Measurements from ENCODE around the gene GLT8D2. TPM values are rescaled to one million over a fixed set of nuclear protein-coding genes. Genes with fewer than 3 reads are reported as not detected.
A peak's percentile ranks its signal among the peaks of the same experiment; 100 is the strongest.

Gene GLT8D2
- total and polyA plus RNA-seq, 2 donors (not counting 1 experiment from before 2014, with no cell fraction given) = not detected

GRCh38 chr12:104064842-104065427 lies 14.9 kb upstream of the GLT8D2 start:
- intact Hi-C loops (cut with micrococcal nuclease) = loop anchor here (1.0 to 5.0 kb wide), 5 partner anchors 73 to 224 kb away; partner anchors contain the start of genes HSP90B1, NFYB, NT5DC3 and TDG
- H3K4me1 Mint-ChIP-seq = peaks cover 17% of the 10 kb centered on the region
- peaks cover 6% of the 10 kb centered on the region for H3K27me3 Mint-ChIP-seq
- TF ChIP-seq EZH2 (IDR thresholded peaks at IDR 0.05; ENCODE audit: borderline replicate concordance, insufficient read depth, low read depth, low read length, poor library complexity, severe bottlenecking) (no peak), CTCF (IDR thresholded peaks at IDR 0.05) (no peak)
- ATAC-seq (ENCODE audit: low read depth) (peak; percentile 1), DNase-seq (no peak)
- peak overlapping the region; percentile 96 for H2AFZ ChIP-seq (ENCODE audit: insufficient read depth, low read depth, low read length, poor library complexity, severe bottlenecking)
- H3K9me3 Mint-ChIP-seq (ENCODE audit: insufficient read depth) = no peaks in the 10 kb centered on the region
- H3K4me3 Mint-ChIP-seq = peak overlapping the region; percentile 86
- H3K9me3 ChIP-seq (ENCODE audit: control extremely low read depth in 1 of 3, control insufficient read depth in 2 of 3, insufficient read depth in 1 of 3, low read length in 2 of 3) = no peaks in the 10 kb centered on the region
- peak overlapping the region; percentile 11 to 95 (median 85) for H3K4me3 ChIP-seq (ENCODE audit: control extremely low read depth in 1 of 5, extremely low read depth in 1 of 5, insufficient read depth in 1 of 5, low read depth in 2 of 5, low read length in 4 of 5)
- peaks cover 10 to 14% of the 10 kb centered on the region in 2 donors for H3K4me1 ChIP-seq (ENCODE audit: control insufficient read depth in 2 of 2, insufficient read depth in 2 of 2, low read length in 2 of 2)
- CTCF ChIA-PET = interaction anchor here (3.0 kb wide), 1 partner anchor 45 kb away, joined by 25 read pairs; no protein-coding TSS in a partner anchor
- peak overlapping the region; percentile 75 for H3K27ac Mint-ChIP-seq
- peaks cover 2 to 3% of the 10 kb centered on the region in 2 experiments for H3K36me3 ChIP-seq (replicated peaks in 1 of 2; ENCODE audit: control extremely low read depth in 1 of 2, control insufficient read depth in 1 of 2, extremely low read depth in 1 of 2, insufficient read depth in 2 of 2, low read length in 1 of 2)
- no peaks in the 10 kb centered on the region for H4K20me1 ChIP-seq (ENCODE audit: control insufficient read depth, insufficient read depth, low read length, poor library complexity, severe bottlenecking)
- POLR2A ChIA-PET = interaction anchor here (1.9 kb wide), 1 partner anchor 136 kb away, joined by 15 read pairs; the partner anchor contains the start of gene HSP90B1
- WGBS (ENCODE audit: insufficient coverage) = 1% methylated on average over 33 of the region's 41 CpGs
- peak overlapping the region; percentile 83 for H3K9ac ChIP-seq (ENCODE audit: low read length)
- peak overlapping the region in 1 of 2 donors; percentile 79 for H3K27ac ChIP-seq (ENCODE audit: low read length in 2 of 2)
- H3K79me2 ChIP-seq (ENCODE audit: control insufficient read depth, insufficient read depth, low read length) = peaks cover 17% of the 10 kb centered on the region
- peak overlapping the region; percentile 88 for H3K4me2 ChIP-seq (replicated peaks; ENCODE audit: low read depth, low read length, poor library complexity, severe bottlenecking)
- H3K27me3 ChIP-seq (replicated peaks in 1 of 4; ENCODE audit: control extremely low read depth in 1 of 4, control insufficient read depth in 3 of 4, insufficient read depth in 4 of 4, low read length in 3 of 4) = no peaks in the 10 kb centered on the region

All from B cell (primary cell).